Tibial nerve (tissue), 3 donors: ENCODE measurements around the gene RBM28.

Source experiments
- CTCF ChIP-seq, 5 experiments: fragments of 200-600 bp in 3 of 5; fragments of 450-650 bp in 2 of 5; sonication (generic) in 3 of 5; IDR thresholded peaks; one replicate each; pipeline ENCODE4 v1.5.1; 2016 to 2019; ENCODE audit warnings: antibody characterized with exemption in 5 of 5, mild to moderate bottlenecking in 3 of 5, moderate library complexity in 2 of 5
- POLR2A ChIP-seq, 2 donors: fragments of 450-650 bp; IDR thresholded peaks; one replicate each; pipeline ENCODE4 v1.6.1; 2017; ENCODE audit warnings: antibody characterized with exemption in 2 of 2, mild to moderate bottlenecking in 2 of 2, moderate library complexity in 2 of 2

GRCh38 chr7:128323459-128324367 lies 20.0 kb downstream of the RBM28 start:
- TF ChIP-seq CTCF (IDR thresholded peaks at IDR 0.05) (no peak), POLR2A (IDR thresholded peaks at IDR 0.05) (no peak)
